Gastrocnemius medialis (tissue), 4 donors: ENCODE results near the gene PGM2L1. TPM values are rescaled to one million over a fixed set of nuclear protein-coding genes. Genes with fewer than 3 reads are reported as not detected.
"Not testable (repeated sequence)": the region's sequence is repeated elsewhere in the genome, so short reads cannot be mapped to it uniquely, and the experiment has no call there.

Experiments
- ATAC-seq, 2 donors: fragments of 150-250 bp; one replicate each; pipeline ENCODE4 v1.9.1; 2016
- DNase-seq, 2 donors: peaks; one replicate each; pipeline ENCODE4 v3.0.0-alpha.2; 2019
- H3K27ac ChIP-seq, 4 donors: fragments of 200-600 bp; sonication (generic); 1 replicate in 1 of 4; 2 replicates in 3 of 4; pipeline ENCODE4 v1.5.1; 2016 to 2018; ENCODE audit warnings: mild to moderate bottlenecking in 2 of 4, moderate library complexity in 1 of 4
- H3K27me3 ChIP-seq, 3 donors: fragments of 200-600 bp; sonication (generic) in 2 of 3; 1 replicate in 1 of 3; 2 replicates in 2 of 3; pipeline versions ENCODE4 v1.5.1 to v1.6.0; 2016 to 2019; ENCODE audit warnings: mild to moderate bottlenecking in 1 of 3, moderate library complexity in 1 of 3
- H3K36me3 ChIP-seq, 2 donors: fragments of 200-600 bp; sonication (generic) in 1 of 2; one replicate each; pipeline ENCODE4 v1.5.1; 2017 to 2018
- H3K4me1 ChIP-seq, 2 donors: fragments of 200-600 bp; sonication (generic) in 1 of 2; one replicate each; pipeline ENCODE4 v1.5.1; 2016 to 2017; ENCODE audit warnings: mild to moderate bottlenecking in 2 of 2
- H3K4me3 ChIP-seq, 4 donors: fragments of 200-600 bp; sonication (generic) in 3 of 4; 1 replicate in 1 of 4; 2 replicates in 3 of 4; pipeline ENCODE4 v1.5.1; 2016 to 2019; ENCODE audit warnings: mild to moderate bottlenecking in 2 of 4
- H3K9me3 ChIP-seq, 3 donors: fragments of 200-600 bp; sonication (generic) in 2 of 3; 1 replicate in 1 of 3; 2 replicates in 2 of 3; pipeline ENCODE4 v1.5.1; 2016 to 2019
- CTCF ChIP-seq, 5 experiments: fragments of 450-650 bp in 3 of 5; fragments of 200-600 bp in 2 of 5; sonication (generic) in 2 of 5; IDR thresholded peaks in 4 of 5; conservative IDR thresholded peaks in 1 of 5; 1 replicate in 4 of 5; 2 replicates in 1 of 5; pipeline ENCODE4 v1.5.1; 2016 to 2019; ENCODE audit warnings: antibody characterized with exemption in 5 of 5, mild to moderate bottlenecking in 3 of 5, moderate library complexity in 3 of 5
- POLR2A ChIP-seq, 2 donors: fragments of 450-650 bp; IDR thresholded peaks; one replicate each; pipeline ENCODE4 v1.6.1; 2017; ENCODE audit warnings: antibody characterized with exemption in 2 of 2, mild to moderate bottlenecking in 2 of 2, moderate library complexity in 2 of 2
- in situ Hi-C, 4 donors: fragments of 200-750 bp; cut with MboI; loops; one replicate each; pipeline versions ENCODE4 v1.15.0 to v1.8.0; 2017; ENCODE audit warnings: low sequenced_read_pairs in 4 of 4
- intact Hi-C: fragments of 100-400 bp; cut with DNase I; formaldehyde crosslinking; loops from one replicate; pipeline ENCODE4 v1.15.1; 2023; ENCODE audit warnings: low total_unique reads
- total RNA-seq, 4 donors: library from RNA; depleted of rRNA; stranded (reverse); fragments of >200 nt; gene quantifications; one replicate each; pipeline versions ENCODE4 v1.1.0 to v1.2.3, GENCODE V29; 2016

The PGM2L1 gene
- total RNA-seq, 4 donors from 2014 or later, result 3.7 to 9.7 (median 7.9) TPM

- DNase-seq (no peak), ATAC-seq (no peak)
- no peaks in the 10 kb centered on the region for H3K9me3 ChIP-seq
- intact Hi-C loops (no loop called here), in situ Hi-C loops (no loop called here)
- peaks cover 0 to 7% of the 10 kb centered on the region in 2 donors for H3K36me3 ChIP-seq
- no peak for TF ChIP-seq CTCF (IDR thresholded peaks at IDR 0.05 in 4 of 5, conservative IDR thresholded peaks at IDR 0.05 in 1 of 5)
- H3K27ac ChIP-seq, result no peak overlapping the region
- H3K27me3 ChIP-seq, result no peaks in the 10 kb centered on the region
- H3K4me1 ChIP-seq, result no peaks in the 10 kb centered on the region
- H3K4me3 ChIP-seq, result no peak overlapping the region
Measured at GRCh38 chr11:74341921-74342320, 56.3 kb downstream of the PGM2L1 start.

GRCh38 chr11:74339619-74340018 lies 58.6 kb downstream of the PGM2L1 start:
- H3K9me3 ChIP-seq, result no peaks in the 10 kb centered on the region
- H3K27ac ChIP-seq, result no peak overlapping the region
- H3K27me3 ChIP-seq, result no peaks in the 10 kb centered on the region
- DNase-seq, result no peak
- H3K4me1 ChIP-seq, result no peaks in the 10 kb centered on the region
- in situ Hi-C loops (no loop called here), intact Hi-C loops (no loop called here)
- no peak overlapping the region for H3K4me3 ChIP-seq
- H3K36me3 ChIP-seq, result peaks cover 0 to 16% of the 10 kb centered on the region in 2 donors
- ATAC-seq, result no peak
- TF ChIP-seq POLR2A (IDR thresholded peaks at IDR 0.05), result no peak
- TF ChIP-seq CTCF (IDR thresholded peaks at IDR 0.05 in 4 of 5, conservative IDR thresholded peaks at IDR 0.05 in 1 of 5), result no peak

- DNase-seq (no peak), ATAC-seq (no peak)
- Histone ChIP-seq H3K36me3 (peaks cover 0 to 16% of the 10 kb centered on the region in 2 donors), H3K4me1 (no peaks in the 10 kb centered on the region), H3K9me3 (no peaks in the 10 kb centered on the region), H3K27me3 (no peaks in the 10 kb centered on the region), H3K4me3 (no peak overlapping the region), H3K27ac (no peak overlapping the region)
- TF ChIP-seq CTCF (IDR thresholded peaks at IDR 0.05 in 4 of 5, conservative IDR thresholded peaks at IDR 0.05 in 1 of 5), result no peak
- no peak for TF ChIP-seq POLR2A (IDR thresholded peaks at IDR 0.05)
- intact Hi-C loops (no loop called here), in situ Hi-C loops (no loop called here)
Measured at GRCh38 chr11:74338963-74339362, 59.3 kb downstream of the PGM2L1 start.

- H3K27ac ChIP-seq, result no peak overlapping the region
- in situ Hi-C loops (no loop called here), intact Hi-C loops (no loop called here)
- peaks cover 0 to 15% of the 10 kb centered on the region in 2 donors for H3K36me3 ChIP-seq
- no peaks in the 10 kb centered on the region for H3K4me1 ChIP-seq
- H3K4me3 ChIP-seq, result no peak overlapping the region
- TF ChIP-seq CTCF (IDR thresholded peaks at IDR 0.05 in 4 of 5, conservative IDR thresholded peaks at IDR 0.05 in 1 of 5) (no peak), POLR2A (IDR thresholded peaks at IDR 0.05) (no peak)
- H3K27me3 ChIP-seq, result no peaks in the 10 kb centered on the region
- DNase-seq (no peak), ATAC-seq (no peak)
- H3K9me3 ChIP-seq, result no peaks in the 10 kb centered on the region
Measured at GRCh38 chr11:74333193-74333592, 65.0 kb downstream of the PGM2L1 start.

GRCh38 chr11:74332291-74332690 lies 65.9 kb downstream of the PGM2L1 start:
- intact Hi-C loops, result no loop called here

GRCh38 chr11:74331000-74331399 lies 67.2 kb downstream of the PGM2L1 start:
- H3K4me3 ChIP-seq, H3K36me3 ChIP-seq, in situ Hi-C loops, intact Hi-C loops, DNase-seq, H3K27ac ChIP-seq, H3K9me3 ChIP-seq, ATAC-seq, H3K27me3 ChIP-seq: not testable (repeated sequence)
- H3K4me1 ChIP-seq, result peaks cover 5 to 14% of the 10 kb centered on the region in 2 donors

More at GRCh38 chr11:74332291-74332690, 65.9 kb downstream of the PGM2L1 start:
- Histone ChIP-seq H3K4me1 (peaks cover 0 to under 1% of the 10 kb centered on the region in 2 donors), H3K4me3 (no peak overlapping the region), H3K27ac (no peak overlapping the region), H3K9me3 (no peaks in the 10 kb centered on the region), H3K27me3 (no peaks in the 10 kb centered on the region), H3K36me3 (peaks cover 0 to 9% of the 10 kb centered on the region in 2 donors)
- DNase-seq, result no peak
- in situ Hi-C loops, result no loop called here
- TF ChIP-seq POLR2A (IDR thresholded peaks at IDR 0.05), result no peak
- no peak for TF ChIP-seq CTCF (IDR thresholded peaks at IDR 0.05 in 4 of 5, conservative IDR thresholded peaks at IDR 0.05 in 1 of 5)
- no peak for ATAC-seq
